ENCODE data around the gene NPAS3.

Gene NPAS3

DNA sequence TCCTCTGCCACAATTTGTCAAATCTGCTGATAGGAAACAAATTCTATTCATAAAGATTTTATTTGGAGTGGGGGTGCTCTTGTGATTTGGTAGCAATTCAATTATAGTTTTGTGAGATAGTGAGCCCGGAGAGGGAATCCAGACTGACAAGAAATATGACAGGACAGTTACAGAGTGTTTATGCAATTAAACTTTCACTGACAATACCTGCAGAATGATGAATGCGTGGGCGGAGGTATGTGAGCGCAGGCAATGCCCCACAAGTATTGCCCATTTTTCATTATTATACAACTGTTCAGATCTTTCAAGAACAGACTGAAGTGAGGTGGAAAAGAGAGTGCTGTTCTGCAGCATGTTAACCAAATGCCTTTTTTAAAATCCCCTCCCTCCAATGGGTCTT is 753.2 kb downstream of the NPAS3 start:
- no peak for DNase-seq

DNA sequence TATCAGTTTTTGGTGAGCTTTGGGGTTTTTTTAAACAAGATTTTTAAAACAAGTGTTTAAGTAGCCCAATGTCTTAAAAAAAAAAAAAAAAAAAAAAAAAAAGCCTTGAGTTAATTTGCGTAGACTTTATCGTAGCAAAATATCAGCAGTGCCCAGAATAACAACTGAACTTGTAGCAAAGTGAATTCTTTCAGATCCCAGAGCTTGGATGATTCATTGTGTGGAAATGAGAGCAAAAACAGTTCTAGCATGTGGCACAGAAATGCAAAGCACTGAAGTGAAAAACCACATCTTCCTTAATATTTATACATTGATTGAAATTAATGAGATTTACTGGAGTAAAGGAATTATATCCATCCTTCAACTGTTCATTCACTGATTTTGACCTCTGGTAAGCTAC is 754.1 kb downstream of the NPAS3 start:
- no peak for DNase-seq

DNA sequence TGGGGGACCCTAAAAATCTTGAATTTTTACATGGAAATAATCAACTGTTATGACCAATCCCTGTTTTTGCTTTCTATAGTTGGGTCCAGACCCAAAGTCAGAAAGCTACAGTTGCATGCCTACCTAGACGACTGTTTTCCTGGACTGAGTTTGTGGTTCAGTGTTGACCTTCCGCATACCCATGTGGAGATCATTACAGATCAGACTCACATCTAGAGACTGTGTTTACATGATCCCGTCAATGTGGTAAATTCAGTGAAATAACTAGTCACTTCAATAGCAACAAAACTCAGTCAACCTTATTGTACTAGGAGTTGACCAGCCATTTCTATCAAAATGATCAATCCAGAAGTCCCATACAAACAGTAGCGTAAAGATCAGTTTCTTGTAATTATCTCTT is 754.6 kb downstream of the NPAS3 start:
- no peak for DNase-seq

DNA sequence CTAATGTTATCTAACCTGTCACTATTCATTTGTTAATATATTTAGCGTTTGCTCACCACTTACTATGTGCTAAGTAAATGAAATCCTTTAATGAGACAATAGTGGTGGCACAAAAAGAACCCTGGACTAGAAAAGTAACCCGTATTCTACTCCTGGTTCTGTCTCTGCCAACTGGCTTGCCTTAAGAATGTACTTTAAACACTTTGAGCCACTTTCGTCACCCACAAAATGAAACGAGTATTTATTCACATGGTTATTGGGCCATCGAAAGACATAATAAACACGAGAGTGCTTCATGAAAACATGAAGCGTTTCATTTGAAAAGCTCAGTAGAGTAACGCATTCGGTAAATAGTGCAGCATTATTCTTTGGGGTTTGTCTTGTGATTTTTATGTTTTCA is 757.5 kb downstream of the NPAS3 start:
- no peak for DNase-seq

DNA sequence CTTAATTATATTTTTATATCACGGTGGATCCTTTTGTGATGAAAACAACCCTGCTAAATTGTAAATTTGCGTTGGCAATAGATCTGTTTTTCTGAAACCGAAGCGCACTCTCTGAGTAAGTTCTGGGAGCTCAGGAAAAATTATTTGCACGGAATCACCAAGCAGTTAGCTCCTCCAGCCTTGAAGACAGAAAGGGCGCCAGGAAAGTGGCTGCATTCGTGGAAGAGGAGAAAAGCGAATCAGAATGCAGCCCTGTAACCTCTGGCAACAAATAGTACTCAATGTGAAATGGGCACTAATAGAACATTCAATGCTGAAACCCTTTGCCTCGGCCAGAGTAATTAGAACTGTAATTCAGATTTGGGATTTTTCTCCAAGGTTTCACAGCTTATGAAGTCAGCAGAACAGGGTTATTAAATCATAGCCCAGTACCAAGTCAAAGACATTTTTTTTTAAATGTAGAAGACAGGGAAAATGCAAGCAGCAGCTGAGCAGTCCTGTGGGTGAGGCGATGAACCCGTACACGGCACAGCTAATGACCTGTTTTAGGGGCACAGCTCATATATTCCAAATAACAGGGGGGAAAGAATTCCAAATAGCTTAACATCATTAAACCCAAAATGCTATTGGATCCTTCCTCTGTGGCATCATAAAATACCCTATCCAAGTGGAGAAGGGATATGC is 760.8 kb downstream of the NPAS3 start:
- no peak for DNase-seq

DNA sequence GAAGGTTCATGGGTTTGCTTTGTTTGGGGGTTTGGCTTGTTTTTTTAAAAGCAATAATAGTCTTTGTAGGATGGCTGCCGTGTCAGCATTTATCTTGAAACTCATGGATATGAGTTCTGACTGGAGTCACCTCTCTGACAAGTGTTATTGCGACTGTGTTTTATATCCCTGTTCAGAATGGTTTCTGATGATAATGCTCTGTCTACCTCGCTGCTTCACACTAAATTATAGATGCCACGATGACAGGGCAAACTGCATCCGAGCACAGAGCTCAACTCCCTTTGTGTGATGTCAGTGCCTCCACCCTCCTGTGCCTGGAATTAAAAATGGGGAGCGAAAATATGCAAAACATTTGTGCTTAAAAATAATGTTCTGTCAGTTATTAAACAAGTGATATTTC is 761.4 kb downstream of the NPAS3 start:
- DNase-seq = no peak

DNA sequence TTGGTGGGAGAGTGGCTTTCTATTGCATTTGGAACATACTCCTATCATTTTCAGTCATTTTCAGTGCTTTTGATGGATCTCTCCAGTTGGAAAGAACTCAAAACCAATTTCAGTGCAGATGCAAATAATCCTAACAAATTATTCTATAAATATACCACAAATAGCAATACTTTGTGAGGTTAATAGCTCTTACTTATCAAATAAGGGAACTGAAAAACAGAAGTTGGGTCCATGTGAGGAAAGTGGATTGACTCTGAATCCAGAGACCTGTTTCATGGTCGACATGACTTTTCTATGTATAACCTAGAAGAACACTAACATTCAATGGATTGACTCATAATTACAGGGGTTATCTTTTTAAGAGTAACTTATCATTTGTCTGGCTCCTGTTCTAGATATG is 763.6 kb downstream of the NPAS3 start:
- DNase-seq = no peak

DNA sequence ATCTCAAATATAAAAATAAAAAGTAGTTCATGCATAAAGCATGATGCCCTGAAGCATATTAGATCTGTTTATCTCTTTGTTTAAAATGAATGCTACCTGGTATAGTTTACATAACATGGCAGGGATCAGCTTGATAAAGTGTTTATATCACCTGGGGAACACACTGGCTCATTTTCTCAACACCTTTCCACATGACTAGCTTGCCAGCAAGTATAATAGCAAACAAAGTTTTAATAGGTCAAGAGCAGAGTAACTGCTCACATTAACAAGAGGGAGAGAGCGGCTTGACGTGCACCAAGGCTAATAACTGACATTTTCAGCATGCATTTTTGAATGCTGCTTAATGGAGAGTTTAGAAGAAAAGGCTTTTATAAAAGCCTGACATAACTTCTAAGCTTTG is 765.8 kb downstream of the NPAS3 start:
- no peak for DNase-seq

DNA sequence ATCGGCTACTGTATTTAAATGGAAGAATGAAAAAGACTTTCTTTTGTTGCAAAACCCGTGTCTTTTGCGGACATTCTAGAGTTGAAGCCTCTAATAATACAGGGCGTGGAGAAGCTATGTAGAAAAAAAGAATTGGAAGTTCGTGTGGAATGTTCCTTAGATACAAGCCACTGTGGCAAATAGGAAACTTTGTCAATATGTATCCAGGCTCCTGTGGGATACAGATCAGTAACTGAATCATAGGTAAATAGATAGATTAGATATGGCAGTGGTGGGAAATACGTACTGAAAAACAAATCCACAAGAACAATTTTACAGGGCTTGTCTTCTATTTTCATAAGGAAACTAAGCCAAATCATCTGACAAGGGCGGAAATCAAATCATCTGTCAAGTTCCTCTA is 766.8 kb downstream of the NPAS3 start:
- DNase-seq = no peak

DNA sequence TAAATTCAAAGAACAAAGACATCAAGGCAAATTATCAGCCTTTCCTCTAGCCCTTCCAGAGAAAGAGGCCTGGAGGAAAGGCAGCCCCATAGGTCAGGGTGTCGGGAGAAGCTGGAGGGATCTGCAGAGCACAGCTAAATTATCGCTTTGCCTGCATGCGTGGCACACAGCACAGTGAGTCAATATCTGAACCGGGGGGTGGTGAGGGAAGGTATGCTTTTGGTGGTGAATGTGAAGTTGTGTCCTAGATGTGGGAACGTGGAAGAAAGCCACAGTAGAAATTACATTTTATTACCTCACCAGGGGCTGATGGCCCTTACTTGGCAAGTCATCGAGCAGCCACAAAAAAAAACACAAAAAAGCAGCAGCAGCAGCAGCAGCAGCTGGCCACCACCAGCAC is 769.0 kb downstream of the NPAS3 start:
- no peak for DNase-seq

DNA sequence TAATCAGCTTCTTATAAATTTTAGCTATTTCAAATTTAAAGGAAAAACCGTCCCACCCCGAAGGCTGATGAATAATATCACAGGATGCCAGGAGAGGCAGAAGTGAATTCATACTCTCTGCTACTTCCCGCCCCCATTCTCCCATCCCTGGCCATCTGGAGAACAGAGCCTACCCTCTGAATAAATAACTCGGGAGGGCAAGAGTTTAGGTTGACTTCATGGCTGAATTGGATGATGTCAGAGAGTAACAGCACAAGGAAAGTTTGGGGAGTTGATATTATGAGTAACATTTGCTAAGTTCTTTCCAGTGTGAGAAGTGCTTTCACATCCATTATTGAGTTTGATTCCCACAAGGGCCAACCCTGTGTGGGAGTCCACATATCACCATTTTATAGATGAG is 770.6 kb downstream of the NPAS3 start:
- no peak for DNase-seq

DNA sequence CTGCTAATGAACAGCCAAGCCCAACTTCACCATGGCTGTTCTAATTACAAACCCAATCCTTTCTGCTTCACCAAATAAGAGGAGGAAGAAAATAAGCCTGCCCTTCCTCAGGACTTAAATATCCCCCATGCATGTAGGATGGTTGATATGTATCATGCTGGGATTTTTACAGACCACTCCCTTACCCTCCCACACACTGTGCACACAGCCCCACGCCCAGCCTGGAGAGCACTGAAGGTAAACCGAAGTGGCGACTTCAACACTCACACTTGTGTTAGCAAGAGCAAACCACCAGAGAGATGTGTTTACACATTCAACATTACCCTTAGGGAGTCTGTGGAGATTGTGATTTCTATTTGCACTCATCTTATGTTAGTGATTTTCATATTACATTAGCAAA is 771.0 kb downstream of the NPAS3 start:
- no peak for DNase-seq

DNA sequence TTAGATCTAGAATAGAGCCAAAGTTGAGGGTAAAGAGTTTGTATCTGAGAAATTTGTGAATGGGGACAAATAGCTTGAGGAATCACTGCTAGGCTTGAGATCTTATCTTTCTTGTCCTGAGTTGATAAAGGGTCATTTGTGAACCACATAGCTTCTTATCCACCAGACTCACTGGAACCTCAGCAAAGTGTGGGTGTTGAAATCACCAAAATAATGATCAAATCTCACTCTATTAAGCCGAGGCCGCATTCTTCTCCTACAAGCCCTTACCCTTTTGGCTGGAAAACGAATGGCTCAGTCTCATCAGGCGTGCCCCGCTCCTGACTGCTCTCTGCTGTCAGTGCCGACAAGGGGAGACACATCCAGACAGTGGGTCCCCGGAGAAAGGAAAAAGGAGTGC is 771.6 kb downstream of the NPAS3 start:
- DNase-seq = no peak

DNA sequence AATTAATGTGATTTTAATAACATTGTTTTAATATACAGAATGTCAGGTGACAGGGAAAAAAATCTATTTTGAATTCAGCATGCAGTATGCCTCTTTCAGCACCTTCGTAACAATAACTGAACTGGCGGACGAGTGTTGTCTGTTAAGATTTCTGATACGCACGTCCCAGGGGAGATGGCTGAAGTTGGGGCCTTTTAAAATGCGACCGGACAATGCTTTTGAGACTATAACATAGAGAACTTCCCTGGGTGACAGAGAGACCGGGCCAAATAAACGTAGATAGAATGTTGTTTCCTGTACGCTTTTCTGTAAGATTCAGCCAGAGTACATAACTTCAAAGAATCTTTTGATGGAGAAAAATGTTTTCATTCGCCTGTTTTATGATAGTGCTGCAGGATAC is 772.5 kb downstream of the NPAS3 start:
- DNase-seq = no peak

DNA sequence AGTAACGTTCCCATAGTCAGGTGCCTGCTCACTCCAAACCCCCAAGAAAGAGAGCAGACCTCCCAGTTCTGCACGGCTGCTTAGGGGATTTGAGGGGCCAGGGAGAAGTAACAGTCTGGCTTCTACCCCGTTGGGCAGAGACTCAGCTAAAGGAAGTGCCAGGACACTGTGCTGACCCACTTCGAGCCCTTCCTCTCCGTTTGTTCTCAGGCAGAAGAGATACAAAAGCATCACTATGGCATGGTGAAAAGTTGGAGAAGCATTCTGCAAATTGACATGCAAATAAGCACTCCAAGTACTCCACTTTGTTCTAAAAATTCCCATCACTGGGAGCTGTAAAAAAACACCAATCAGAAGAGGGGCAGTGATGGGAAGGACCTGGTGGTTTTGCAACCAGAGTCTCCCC is 773.1 kb downstream of the NPAS3 start:
- DNase-seq = no peak

DNA sequence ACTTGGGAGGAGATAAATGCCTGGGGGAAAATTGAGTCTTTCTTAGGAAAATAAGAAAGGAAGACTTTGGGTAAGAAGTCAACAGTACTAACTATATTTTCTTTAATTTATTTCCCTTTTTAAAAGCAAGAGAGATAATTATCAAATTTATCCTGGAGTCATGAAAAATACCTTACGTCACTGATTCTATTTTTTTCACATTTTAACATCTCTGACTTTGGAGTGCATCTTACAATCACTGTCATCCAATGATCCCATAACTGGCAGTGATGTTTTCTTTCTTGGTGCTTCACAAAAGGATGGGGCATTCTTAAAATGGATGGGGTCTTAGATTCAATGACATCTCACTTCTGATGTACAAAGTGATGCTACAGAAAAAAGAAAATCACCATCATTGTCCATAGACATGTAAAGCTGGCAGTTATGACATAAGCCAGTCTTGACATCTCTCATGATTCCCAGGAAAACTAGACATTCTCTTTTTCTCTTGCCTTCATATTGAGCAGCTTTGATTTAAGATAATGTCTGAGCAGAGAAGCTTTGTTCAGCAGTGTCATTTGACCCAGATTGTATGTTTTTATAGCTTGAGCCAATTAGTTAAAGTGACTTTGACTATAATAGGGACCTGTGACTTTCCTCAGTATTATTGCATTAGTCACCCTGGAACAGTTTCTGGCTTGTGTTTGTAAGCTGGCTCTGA is 776.0 kb downstream of the NPAS3 start:
- no peak for DNase-seq

DNA sequence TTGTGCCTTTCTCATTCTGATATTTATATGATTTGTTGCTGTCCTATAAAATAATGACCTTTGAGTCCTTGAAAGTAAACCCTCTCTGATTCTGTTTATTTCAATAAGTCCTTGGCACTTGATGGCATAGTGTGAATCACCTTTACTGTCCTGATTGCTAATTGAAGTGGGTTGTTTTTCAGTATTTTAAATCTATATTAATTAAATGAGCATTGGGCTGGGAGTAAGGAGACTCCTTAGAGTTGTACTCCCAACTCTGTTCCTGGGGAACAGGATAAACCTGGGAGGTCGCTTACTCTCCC is 776.5 kb downstream of the NPAS3 start:
- no peak for DNase-seq

DNA sequence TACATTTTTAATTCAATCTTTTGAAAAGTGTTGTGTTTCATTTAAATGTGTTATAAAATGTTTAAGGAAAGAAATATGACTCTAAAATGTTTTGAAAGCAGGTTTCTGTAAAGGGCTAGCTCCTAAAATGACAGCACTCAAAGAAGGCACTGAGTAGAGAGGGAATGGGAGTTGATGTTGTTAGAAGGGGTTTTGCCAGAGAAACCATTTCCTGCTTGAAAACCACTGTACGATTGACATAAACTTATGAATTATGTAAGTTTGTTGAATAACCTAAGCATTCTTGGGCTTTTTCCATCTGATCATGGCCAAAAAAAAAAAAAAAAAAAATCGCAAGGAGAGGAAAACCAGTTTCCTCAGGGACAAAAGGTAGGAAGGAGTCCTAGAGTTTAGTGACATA is 778.2 kb downstream of the NPAS3 start:
- no peak for DNase-seq

DNA sequence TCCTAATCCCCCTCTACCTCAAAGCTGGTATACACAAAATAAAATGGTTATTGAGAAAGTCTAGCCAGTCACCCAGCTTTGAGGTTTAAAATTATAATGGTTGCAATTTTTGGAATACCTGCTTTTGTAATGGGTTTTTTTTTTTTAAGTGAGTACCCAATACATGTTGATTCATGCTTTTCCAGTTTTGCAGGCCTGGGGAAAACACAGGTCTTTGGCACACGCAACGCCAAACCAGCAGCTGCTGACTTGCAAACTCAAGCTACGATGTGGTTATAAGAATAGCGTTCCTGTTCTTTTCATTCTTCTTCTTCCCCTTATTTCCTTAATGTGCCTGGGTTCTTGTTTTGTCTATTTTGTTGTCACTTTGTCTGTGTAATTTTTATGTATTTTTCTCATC is 779.2 kb downstream of the NPAS3 start:
- no peak for DNase-seq

DNA sequence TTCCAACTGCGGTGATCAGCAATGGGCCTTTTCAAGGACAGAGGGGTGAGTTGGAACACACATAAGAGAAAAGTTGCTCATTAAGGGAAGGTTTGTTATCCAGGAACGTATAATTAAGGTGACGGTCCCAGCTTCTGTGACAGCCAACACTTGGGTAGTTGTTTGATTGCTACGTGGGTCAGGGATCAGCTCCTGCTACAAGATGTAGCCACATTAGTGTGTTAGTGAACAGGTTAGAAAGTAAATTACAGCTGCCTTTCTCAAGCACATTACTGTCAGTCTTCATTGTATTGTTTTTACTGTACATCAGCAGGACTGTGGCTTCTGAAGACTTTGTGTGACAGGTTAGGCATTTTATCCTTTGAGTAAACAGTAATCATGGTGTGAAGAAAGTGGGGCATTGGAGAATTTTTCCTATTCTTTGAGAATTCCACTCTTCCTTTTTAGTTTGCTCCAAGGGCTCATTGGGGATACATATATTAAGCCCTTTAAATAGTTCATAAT is 781.7 kb downstream of the NPAS3 start:
- no peak for DNase-seq

DNA sequence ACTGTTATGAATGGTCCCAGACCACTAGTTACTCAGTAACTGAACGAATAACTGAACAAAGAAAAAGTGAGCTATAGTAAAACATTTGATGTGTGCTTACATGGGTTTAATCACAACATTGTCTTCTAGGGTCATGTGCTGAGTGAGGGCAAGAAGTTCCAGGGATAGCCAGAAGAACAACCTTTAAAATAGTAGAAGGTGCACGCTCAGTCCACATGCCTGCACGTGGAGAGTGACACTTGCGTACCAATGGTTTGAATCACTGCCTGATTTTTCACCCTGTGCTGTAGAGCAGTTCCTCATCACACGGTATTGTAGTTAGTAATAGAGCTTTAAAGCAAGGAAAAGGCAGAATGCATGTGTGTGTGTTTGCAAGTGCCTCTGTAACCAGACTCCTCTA is 788.0 kb downstream of the NPAS3 start:
- DNase-seq = no peak

DNA sequence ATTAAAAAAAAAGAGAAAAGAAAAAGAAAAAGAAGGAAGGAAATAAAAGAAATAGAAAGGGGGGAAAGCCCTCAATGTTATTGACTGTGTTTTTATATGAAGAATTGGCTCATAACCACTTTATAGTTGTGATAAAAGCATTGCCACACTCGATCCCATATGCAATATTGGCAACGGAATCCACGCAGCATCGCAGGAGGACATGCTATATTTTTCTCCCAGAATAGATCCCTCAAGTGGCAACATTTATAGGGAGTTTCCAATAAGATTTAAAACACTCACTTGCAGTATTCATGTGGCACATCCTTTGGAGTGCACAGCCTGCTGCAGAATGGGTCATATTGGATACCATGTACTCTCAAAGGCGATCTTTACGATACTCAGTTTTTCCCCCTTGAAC is 788.9 kb downstream of the NPAS3 start:
- no peak for DNase-seq

DNA sequence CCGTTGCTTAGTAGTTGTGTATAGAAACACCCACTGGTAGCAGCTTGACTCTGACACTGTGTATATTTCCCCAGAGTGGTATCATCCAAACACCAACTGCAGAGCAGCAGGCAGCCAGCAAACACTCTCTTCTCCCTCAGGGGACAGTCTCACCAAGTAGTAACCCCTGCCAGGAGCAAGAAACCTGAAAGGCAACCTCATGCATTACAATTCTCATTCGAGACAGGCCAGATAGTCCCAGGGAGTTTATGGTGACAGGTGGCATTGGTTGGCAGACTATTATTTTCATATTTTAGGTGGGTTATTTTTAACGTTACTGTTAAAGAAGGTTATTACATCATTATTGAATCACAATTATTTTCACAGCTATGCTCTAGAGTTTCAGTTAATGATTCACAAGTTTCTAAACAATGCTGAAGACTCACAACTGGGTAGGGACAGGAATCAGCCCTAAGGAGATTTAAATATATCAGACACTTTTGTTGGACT is 789.4 kb downstream of the NPAS3 start:
- no peak for DNase-seq

DNA sequence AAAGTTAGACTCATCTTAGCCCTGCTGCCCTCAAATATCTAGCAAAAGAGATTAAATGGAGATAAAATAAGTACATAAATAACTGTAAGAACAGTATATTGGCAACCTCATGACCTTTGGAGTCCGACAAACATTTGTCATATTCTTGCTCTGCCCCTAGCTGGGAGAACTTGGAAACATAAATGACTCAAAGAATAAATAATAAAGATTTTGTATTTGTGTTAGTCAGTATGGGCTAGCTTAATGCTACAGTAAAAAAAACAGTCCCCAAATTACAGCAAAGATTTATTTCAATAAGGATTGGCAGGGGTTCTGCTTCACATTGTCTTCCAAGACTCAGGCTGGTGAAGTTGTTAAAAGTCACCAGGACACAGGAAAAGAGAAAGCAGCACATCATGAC is 791.5 kb downstream of the NPAS3 start:
- DNase-seq = no peak

DNA sequence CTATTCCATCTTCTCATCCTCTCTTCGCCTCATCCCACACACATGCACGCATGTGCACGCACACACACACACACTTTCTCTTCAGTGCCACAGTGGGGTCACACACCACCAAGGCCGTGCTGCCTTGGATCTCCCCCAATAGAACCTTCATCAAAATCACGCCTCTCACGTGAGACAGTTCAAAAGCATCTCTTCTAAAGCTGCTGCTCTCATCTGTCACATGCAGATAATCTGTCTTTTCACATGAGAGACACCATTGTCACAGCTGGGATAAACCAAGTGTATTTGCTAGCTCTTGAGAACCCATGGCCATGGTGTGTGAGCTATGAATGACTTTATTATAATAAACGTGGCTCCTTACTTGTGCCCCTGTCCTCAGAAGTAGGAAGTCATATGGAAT is 793.5 kb downstream of the NPAS3 start:
- DNase-seq = no peak
